H1 (cell line): Measurements from ENCODE around the gene AGBL1.

Experiments
- EGR1 ChIP-seq: IDR thresholded peaks from 2 replicates; pipeline ENCODE4 v1.6.1; 2011; ENCODE audit warnings: low read depth, low read length, borderline replicate concordance
- EZH2 ChIP-seq: fragments of 200-600 bp; sonication (generic); IDR thresholded peaks from 2 replicates; pipeline ENCODE4 v1.7.1; 2012; ENCODE audit warnings: low read depth, mild to moderate bottlenecking, moderate library complexity, low read length, inconsistent platforms; ENCODE audit not compliant: severe bottlenecking
- NANOG ChIP-seq: IDR thresholded peaks from 2 replicates; pipeline ENCODE4 v1.6.1; 2011; ENCODE audit warnings: low read length, low read depth, mild to moderate bottlenecking, inconsistent platforms; ENCODE audit not compliant: insufficient read depth, poor library complexity, severe bottlenecking
- POLR2A ChIP-seq, 2 experiments: IDR thresholded peaks; 1 replicate in 1 of 2; 2 replicates in 1 of 2; pipeline ENCODE4 v1.6.1; 2011; ENCODE audit warnings: low read depth in 2 of 2, low read length in 2 of 2, mild to moderate bottlenecking in 2 of 2; ENCODE audit errors: control extremely low read depth in 1 of 2
- SP1 ChIP-seq: IDR thresholded peaks from 2 replicates; pipeline ENCODE4 v1.6.1; 2011; ENCODE audit warnings: low read depth, low read length
- ZNF274 ChIP-seq: IDR thresholded peaks from 2 replicates; pipeline ENCODE4 v1.7.0; 2012; ENCODE audit warnings: low read length, borderline replicate concordance; ENCODE audit errors: extremely low read depth
- TF ChIP-seq, protein P1 (sequence below), 3 experiments: IDR thresholded peaks; 1 replicate in 2 of 3; 2 replicates in 1 of 3; pipeline versions ENCODE4 v1.5.1 to v1.6.1; 2011; ENCODE audit warnings: low read length in 3 of 3, mild to moderate bottlenecking in 3 of 3, inconsistent platforms in 2 of 3, low read depth in 1 of 3, moderate library complexity in 1 of 3; ENCODE audit not compliant: insufficient read depth in 1 of 3; ENCODE audit errors: control extremely low read depth in 1 of 3

GRCh38 chr15:86059851-86060250, 19.8 kb upstream of the AGBL1 start:
- TF ChIP-seq, protein P1, sequence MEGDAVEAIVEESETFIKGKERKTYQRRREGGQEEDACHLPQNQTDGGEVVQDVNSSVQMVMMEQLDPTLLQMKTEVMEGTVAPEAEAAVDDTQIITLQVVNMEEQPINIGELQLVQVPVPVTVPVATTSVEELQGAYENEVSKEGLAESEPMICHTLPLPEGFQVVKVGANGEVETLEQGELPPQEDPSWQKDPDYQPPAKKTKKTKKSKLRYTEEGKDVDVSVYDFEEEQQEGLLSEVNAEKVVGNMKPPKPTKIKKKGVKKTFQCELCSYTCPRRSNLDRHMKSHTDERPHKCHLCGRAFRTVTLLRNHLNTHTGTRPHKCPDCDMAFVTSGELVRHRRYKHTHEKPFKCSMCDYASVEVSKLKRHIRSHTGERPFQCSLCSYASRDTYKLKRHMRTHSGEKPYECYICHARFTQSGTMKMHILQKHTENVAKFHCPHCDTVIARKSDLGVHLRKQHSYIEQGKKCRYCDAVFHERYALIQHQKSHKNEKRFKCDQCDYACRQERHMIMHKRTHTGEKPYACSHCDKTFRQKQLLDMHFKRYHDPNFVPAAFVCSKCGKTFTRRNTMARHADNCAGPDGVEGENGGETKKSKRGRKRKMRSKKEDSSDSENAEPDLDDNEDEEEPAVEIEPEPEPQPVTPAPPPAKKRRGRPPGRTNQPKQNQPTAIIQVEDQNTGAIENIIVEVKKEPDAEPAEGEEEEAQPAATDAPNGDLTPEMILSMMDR (IDR thresholded peaks at IDR 0.05; ENCODE audit: control extremely low read depth in 1 of 3, insufficient read depth in 1 of 3, low read depth in 1 of 3, low read length in 3 of 3): no peak
- TF ChIP-seq SP1 (no peak), POLR2A (IDR thresholded peaks at IDR 0.05; ENCODE audit: control extremely low read depth in 1 of 2, low read depth in 2 of 2, low read length in 2 of 2) (no peak), NANOG (no peak), EZH2 (no peak), ZNF274 (no peak), EGR1 (no peak)
